Caki2 (cell line): ENCODE data around the gene RNASE7. TPM values are rescaled to one million over a fixed set of nuclear protein-coding genes. Genes with fewer than 3 reads are reported as not detected.
A peak's percentile ranks its signal among the peaks of the same experiment; 100 is the strongest.

Experiments used
- DNase-seq: peaks from one replicate; pipeline ENCODE4 v3.0.0-alpha.2; 2015; ENCODE audit warnings: low read depth
- in situ Hi-C: cut with HindIII; loops from 2 replicates; pipeline ENCODE4 v1.10.0; 2016; ENCODE audit warnings: low sequenced_read_pairs, low pct_unique_long_range_greater_than_20kb, mixed read lengths
- total RNA-seq: library from RNA; depleted of rRNA; stranded (reverse); fragments of >200 nt; shearing (Covaris generic); gene quantifications from 2 replicates; pipeline ENCODE4 v1.2.3, GENCODE V29; 2014; ENCODE audit warnings: low replicate concordance

Gene RNASE7
- total RNA-seq, 1 experiment from 2014 or later: not detected

GRCh38 chr14:21020977-21021545 is 21.1 kb upstream of the RNASE7 start:
- in situ Hi-C loops: no loop called here
- DNase-seq: no peak

- in situ Hi-C loops: no loop called here
- no peak for DNase-seq
Observed at GRCh38 chr14:21022686-21023085, 19.5 kb upstream of the RNASE7 start.

- in situ Hi-C loops: no loop called here
- no peak for DNase-seq
Observed at GRCh38 chr14:21023174-21023573, 19.0 kb upstream of the RNASE7 start.

GRCh38 chr14:21023817-21024584 is 18.2 kb upstream of the RNASE7 start:
- in situ Hi-C loops: no loop called here
- DNase-seq: no peak

- DNase-seq: peak; percentile 16
- in situ Hi-C loops: no loop called here
Observed at GRCh38 chr14:21024585-21025370, 17.4 kb upstream of the RNASE7 start, which contains the start of gene NDRG2. Gene NDRG2 (minus strand): TSS chr14:21025061. CDS start chr14:21023315, 1,746 bp downstream.

- in situ Hi-C loops: no loop called here
- DNase-seq: no peak
Observed at GRCh38 chr14:21025371-21026273, 16.5 kb upstream of the RNASE7 start.

- in situ Hi-C loops: no loop called here
- DNase-seq: no peak
Observed at GRCh38 chr14:21026274-21026987, 15.7 kb upstream of the RNASE7 start.

- no peak for DNase-seq
- in situ Hi-C loops: no loop called here
Observed at GRCh38 chr14:21026988-21027315, 15.2 kb upstream of the RNASE7 start.

- in situ Hi-C loops: no loop called here
- no peak for DNase-seq
Observed at GRCh38 chr14:21029917-21030316, 12.2 kb upstream of the RNASE7 start, which contains the start of gene TPPP2. Gene TPPP2 (plus strand): TSS chr14:21030217. CDS start chr14:21030582, 365 bp downstream.

- DNase-seq: no peak
- in situ Hi-C loops: no loop called here
Observed at GRCh38 chr14:21030531-21030930, 11.6 kb upstream of the RNASE7 start.

GRCh38 chr14:21032326-21033132 is 9.6 kb upstream of the RNASE7 start:
- no peak for DNase-seq
- in situ Hi-C loops: no loop called here

- in situ Hi-C loops: no loop called here
- no peak for DNase-seq
Observed at GRCh38 chr14:21033133-21033698, 8.9 kb upstream of the RNASE7 start.

GRCh38 chr14:21034707-21035106 is 7.5 kb upstream of the RNASE7 start, which contains the start of gene RNASE13:
Gene RNASE13 (minus strand): TSS chr14:21034807. CDS start chr14:21034288, 519 bp downstream.
- DNase-seq: no peak
- in situ Hi-C loops: no loop called here

GRCh38 chr14:21036751-21037150 is 5.4 kb upstream of the RNASE7 start:
- in situ Hi-C loops: no loop called here

GRCh38 chr14:21037156-21037555 is 5.0 kb upstream of the RNASE7 start:
- in situ Hi-C loops: no loop called here
- no peak for DNase-seq

More at GRCh38 chr14:21036751-21037150, 5.4 kb upstream of the RNASE7 start:
- DNase-seq: no peak
